MM.1S (cell line): ENCODE results near the gene FYN.

Experiments used
- EZH2phosphoT487 ChIP-seq: fragments of 300-600 bp; sonication (generic); IDR thresholded peaks from 2 replicates; pipeline ENCODE4 v1.6.1; 2018; ENCODE audit warnings: antibody characterized with exemption, low read length
- TF ChIP-seq, protein P1 (sequence below): fragments of 300-600 bp; sonication (generic); IDR thresholded peaks from 2 replicates; pipeline ENCODE4 v1.5.1; 2016; ENCODE audit warnings: antibody characterized with exemption, low read length, mixed read lengths

- TF ChIP-seq, protein P1, sequence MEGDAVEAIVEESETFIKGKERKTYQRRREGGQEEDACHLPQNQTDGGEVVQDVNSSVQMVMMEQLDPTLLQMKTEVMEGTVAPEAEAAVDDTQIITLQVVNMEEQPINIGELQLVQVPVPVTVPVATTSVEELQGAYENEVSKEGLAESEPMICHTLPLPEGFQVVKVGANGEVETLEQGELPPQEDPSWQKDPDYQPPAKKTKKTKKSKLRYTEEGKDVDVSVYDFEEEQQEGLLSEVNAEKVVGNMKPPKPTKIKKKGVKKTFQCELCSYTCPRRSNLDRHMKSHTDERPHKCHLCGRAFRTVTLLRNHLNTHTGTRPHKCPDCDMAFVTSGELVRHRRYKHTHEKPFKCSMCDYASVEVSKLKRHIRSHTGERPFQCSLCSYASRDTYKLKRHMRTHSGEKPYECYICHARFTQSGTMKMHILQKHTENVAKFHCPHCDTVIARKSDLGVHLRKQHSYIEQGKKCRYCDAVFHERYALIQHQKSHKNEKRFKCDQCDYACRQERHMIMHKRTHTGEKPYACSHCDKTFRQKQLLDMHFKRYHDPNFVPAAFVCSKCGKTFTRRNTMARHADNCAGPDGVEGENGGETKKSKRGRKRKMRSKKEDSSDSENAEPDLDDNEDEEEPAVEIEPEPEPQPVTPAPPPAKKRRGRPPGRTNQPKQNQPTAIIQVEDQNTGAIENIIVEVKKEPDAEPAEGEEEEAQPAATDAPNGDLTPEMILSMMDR, result no peak
- TF ChIP-seq EZH2phosphoT487, result no peak
Observed at GRCh38 chr6:111713236-111713635, 160.0 kb downstream of the FYN start.
